ENCODE measurements around the gene ZC3H12C.
"Not testable (repeated sequence)": the region's sequence is repeated elsewhere in the genome, so short reads cannot be mapped to it uniquely, and the experiment has no call there.

ZC3H12C gene

DNA sequence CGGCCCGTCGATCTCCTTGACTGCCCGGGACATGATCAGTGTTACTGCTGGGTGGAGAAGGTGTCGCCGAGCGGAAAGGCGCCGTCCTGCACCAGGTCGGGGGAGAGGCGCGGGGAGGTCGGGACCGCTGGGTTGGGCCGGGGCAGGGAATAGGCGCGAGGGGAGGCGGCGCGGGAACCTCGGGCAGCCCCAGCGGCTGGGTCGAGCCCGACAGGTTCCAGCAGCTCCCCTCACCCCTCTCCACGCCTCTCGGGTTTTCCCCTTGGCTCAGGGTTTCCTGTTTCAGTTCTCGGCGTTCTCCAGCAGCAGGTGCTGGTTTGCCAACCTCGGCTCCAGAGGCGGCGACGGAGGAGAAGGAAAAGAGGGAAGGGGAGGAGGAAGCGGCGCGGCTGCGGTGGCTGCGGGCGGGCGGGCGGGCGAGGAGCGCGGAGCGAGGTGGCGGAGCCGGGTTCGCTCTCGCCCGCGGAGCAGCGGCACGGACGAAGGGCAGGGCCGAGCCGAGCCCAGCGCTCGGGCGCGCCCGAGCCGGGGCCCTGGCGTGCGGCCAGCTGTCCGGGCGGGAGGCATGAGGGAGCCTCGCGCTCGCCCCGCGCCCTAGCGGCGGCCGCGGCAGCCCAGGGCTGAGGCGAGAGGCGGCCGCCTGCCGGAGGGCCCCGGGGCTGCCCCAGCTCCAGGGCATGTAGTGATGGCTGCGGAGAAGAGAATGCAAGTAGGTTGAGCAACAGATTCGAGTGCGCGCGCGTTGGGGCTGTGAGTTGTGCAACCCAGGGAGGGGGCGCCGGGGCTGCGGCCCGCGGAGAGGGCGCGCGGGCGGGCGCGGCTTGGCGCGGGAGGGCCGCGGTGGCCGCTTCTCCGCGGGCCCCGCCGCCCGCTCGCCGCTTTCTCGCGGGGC lies at the start of gene ZC3H12C:
ZC3H12C (plus strand) TSS at position 878 of the 892 bp plus-strand sequence. CDS start 20 bp downstream, outside the sequence.
- Mint-ChIP-seq H3K27ac (peak within 1 kb of the TSS; percentile 49 to 92), H3K9me3 (no peaks in the 10 kb centered on the region), H3K27me3 (peaks cover 42% of the 10 kb centered on the region), H3K4me3 (peak within 1 kb of the TSS; percentile 84 to 92), H3K4me1 (peaks cover 11% of the 10 kb centered on the region)
- ATAC-seq: peak; percentile 87
- DNase-seq: peak; percentile 53

- peaks cover 21% of the 10 kb centered on the region for H3K27me3 Mint-ChIP-seq
- ATAC-seq: no peak
- no peaks in the 10 kb centered on the region for H3K9me3 Mint-ChIP-seq
- H3K4me3 Mint-ChIP-seq: no peak overlapping the region
- no peaks in the 10 kb centered on the region for H3K4me1 Mint-ChIP-seq
- no peak overlapping the region for H3K27ac Mint-ChIP-seq
- no peak for DNase-seq
These were observed 48.8 kb upstream of the ZC3H12C start for GRCh38 chr11:110044226-110044968.

- Mint-ChIP-seq H3K4me1 (no peaks in the 10 kb centered on the region), H3K9me3 (peaks cover 0 to 8% of the 10 kb centered on the region in 2 donors)
- DNase-seq: no peak
These were observed 46.3 kb upstream of the ZC3H12C start for GRCh38 chr11:110046775-110047380.

DNA sequence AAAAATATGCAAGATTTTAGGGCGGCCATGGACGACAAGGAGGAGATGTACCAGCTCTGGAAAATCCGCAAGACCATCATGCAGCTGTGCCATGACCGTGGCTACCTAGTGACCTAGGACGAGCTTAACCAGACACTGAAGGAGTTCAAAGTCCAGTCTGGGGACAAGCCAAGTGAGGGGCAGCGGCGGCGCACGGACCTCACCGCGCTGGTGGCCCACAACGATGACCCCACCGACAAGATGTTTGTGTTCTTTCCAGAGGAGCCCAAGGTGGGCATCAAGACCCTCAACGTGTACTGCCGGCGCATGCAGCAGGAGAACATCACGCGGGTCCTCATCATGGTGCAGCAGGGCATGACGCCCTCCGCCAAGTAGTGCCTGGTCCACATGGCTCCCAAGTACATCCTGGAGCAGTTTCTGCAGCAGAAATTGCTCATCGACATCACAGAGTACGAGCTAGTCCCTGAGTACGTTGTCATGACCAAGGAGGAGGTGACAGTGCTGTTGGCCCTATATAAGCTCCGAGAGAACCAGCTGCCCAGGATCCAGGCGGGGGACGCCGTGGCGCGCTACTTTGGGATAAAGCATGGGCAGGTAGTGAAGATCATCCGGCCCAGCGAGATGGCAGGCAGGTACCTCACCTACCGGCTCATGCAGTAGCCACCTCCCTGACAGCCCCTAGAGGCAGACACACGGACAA lies 43.5 kb upstream of the ZC3H12C start:
- H3K4me3 Mint-ChIP-seq: no peak overlapping the region
- H3K27ac Mint-ChIP-seq: no peak overlapping the region
- DNase-seq (no peak), ATAC-seq (peak; percentile 33)
- no peaks in the 10 kb centered on the region for H3K27me3 Mint-ChIP-seq
- no peaks in the 10 kb centered on the region for H3K4me1 Mint-ChIP-seq
- peaks cover 17 to 22% of the 10 kb centered on the region in 2 donors for H3K9me3 Mint-ChIP-seq

More at GRCh38 chr11:110046775-110047380, 46.3 kb upstream of the ZC3H12C start:
- Mint-ChIP-seq H3K27me3 (peaks cover 16% of the 10 kb centered on the region), H3K4me3 (no peak overlapping the region), H3K27ac (no peak overlapping the region)
- ATAC-seq: no peak

- no peaks in the 10 kb centered on the region for H3K4me1 Mint-ChIP-seq
- DNase-seq (no peak), ATAC-seq (peak; percentile 31)
- no peak overlapping the region for H3K4me3 Mint-ChIP-seq
- H3K9me3 Mint-ChIP-seq: peaks cover 17 to 22% of the 10 kb centered on the region in 2 donors
- H3K27me3 Mint-ChIP-seq: no peaks in the 10 kb centered on the region
- no peak overlapping the region for H3K27ac Mint-ChIP-seq
These were observed 43.0 kb upstream of the ZC3H12C start for GRCh38 chr11:110050201-110050506.

- Mint-ChIP-seq H3K4me1 (no peaks in the 10 kb centered on the region), H3K27ac (no peak overlapping the region), H3K9me3 (peaks cover 17 to 22% of the 10 kb centered on the region in 2 donors), H3K27me3 (no peaks in the 10 kb centered on the region), H3K4me3 (no peak overlapping the region)
- ATAC-seq (no peak), DNase-seq (no peak)
These were observed 39.3 kb upstream of the ZC3H12C start for GRCh38 chr11:110053848-110054414.

DNA sequence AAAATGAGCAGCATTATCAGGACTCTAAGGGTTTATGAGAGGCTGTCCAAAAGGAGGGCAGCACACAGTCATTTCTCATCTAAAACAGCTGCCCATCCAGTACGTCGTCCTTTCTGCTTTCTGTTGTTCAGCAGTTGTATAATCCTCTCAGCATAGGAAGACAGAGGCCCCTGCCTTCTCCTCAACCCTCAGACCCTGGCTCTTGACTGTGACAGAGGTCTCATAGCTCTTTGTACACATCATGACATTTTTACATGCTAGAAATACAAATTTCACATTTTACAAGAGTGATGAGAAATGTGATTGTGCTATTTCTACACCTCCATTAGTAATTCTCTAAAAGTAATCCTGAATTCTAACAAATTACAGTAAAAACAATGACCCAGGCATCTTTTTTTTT lies 36.2 kb upstream of the ZC3H12C start:
- Mint-ChIP-seq H3K9me3 (peaks cover 15 to 17% of the 10 kb centered on the region in 2 donors), H3K4me1 (no peaks in the 10 kb centered on the region), H3K27me3 (peaks cover 8% of the 10 kb centered on the region), H3K4me3 (no peak overlapping the region), H3K27ac (no peak overlapping the region)
- DNase-seq (no peak), ATAC-seq (no peak)

- H3K9me3 Mint-ChIP-seq: no peaks in the 10 kb centered on the region
These were observed 33.3 kb upstream of the ZC3H12C start for GRCh38 chr11:110059706-110060463.

DNA sequence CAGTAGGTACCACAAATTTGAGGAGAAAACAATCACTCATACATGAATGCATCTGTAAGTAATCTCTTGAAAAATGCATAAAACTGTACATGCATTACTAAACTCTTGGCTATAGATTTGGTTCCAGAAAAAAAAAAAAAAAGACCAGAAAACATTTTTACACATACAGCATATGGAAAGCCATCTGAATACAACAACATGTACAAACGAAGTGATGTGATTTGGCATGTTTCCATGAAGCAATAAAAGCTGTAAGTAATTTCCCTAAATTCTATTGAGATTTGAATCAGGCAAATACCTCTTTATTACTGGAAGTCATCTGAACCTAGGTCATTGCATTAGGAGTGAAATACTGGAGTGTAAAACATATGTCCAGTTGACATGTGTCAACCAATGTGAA lies 31.9 kb upstream of the ZC3H12C start:
- peaks cover 8% of the 10 kb centered on the region for H3K27me3 Mint-ChIP-seq
- H3K4me3 Mint-ChIP-seq: no peak overlapping the region
- DNase-seq: no peak
- no peaks in the 10 kb centered on the region for H3K9me3 Mint-ChIP-seq
- H3K27ac Mint-ChIP-seq: no peak overlapping the region
- H3K4me1 Mint-ChIP-seq: no peaks in the 10 kb centered on the region
- ATAC-seq: no peak

More at GRCh38 chr11:110059706-110060463, 33.3 kb upstream of the ZC3H12C start:
- DNase-seq (no peak), ATAC-seq (no peak)
- Mint-ChIP-seq H3K4me3 (no peak overlapping the region), H3K27me3 (peaks cover 8% of the 10 kb centered on the region), H3K27ac (no peak overlapping the region), H3K4me1 (no peaks in the 10 kb centered on the region)

GRCh38 chr11:110062247-110062646 lies 30.9 kb upstream of the ZC3H12C start:
- ATAC-seq (no peak), DNase-seq (no peak)
- Mint-ChIP-seq H3K27me3 (peaks cover 8% of the 10 kb centered on the region), H3K4me1 (no peaks in the 10 kb centered on the region), H3K27ac (no peak overlapping the region), H3K9me3 (no peaks in the 10 kb centered on the region), H3K4me3 (no peak overlapping the region)

DNA sequence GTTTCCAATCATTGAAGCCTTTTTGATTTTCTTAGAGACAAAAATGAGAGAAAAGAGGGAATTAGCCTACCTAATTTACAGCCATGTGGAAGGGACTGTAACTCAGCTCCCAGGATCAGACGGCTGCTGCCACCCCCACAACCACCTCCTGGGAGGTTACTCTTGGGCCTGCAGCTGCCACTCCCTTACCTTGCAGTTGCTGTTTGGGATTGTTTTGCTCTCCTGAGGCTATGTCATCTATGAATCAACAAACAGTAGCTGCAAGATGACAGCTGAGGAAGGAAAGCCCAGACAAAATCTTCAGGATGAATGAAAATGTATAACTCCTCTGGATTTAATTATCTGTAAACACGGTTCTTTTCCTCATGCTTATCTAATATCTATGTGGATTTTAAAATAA lies 28.0 kb upstream of the ZC3H12C start:
- Mint-ChIP-seq H3K4me1 (no peaks in the 10 kb centered on the region), H3K27me3 (peaks cover 12% of the 10 kb centered on the region), H3K4me3 (no peak overlapping the region), H3K9me3 (no peaks in the 10 kb centered on the region), H3K27ac (no peak overlapping the region)
- ATAC-seq (no peak), DNase-seq (no peak)

DNA sequence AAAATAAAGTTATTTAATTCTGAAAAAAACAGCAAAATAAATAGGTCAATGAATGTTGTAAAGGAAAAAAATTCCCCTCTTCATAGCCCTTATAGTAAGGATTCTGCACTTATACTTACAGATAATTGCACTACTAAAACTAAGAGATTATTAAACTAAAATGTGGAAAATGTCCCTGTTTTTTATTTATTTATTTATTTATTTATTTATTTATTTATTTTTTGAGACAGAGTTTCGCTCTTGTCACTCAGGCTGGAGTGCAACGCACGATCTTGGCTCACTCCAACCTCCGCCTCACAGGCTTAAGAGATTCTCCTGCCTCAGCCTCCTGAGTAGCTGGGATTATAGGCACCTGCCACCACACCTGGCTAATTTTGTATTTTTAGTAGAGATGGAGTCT lies 25.2 kb upstream of the ZC3H12C start:
- ATAC-seq, H3K4me1 Mint-ChIP-seq, H3K9me3 Mint-ChIP-seq, H3K4me3 Mint-ChIP-seq, H3K27ac Mint-ChIP-seq, DNase-seq, H3K27me3 Mint-ChIP-seq: not testable (repeated sequence)

DNA sequence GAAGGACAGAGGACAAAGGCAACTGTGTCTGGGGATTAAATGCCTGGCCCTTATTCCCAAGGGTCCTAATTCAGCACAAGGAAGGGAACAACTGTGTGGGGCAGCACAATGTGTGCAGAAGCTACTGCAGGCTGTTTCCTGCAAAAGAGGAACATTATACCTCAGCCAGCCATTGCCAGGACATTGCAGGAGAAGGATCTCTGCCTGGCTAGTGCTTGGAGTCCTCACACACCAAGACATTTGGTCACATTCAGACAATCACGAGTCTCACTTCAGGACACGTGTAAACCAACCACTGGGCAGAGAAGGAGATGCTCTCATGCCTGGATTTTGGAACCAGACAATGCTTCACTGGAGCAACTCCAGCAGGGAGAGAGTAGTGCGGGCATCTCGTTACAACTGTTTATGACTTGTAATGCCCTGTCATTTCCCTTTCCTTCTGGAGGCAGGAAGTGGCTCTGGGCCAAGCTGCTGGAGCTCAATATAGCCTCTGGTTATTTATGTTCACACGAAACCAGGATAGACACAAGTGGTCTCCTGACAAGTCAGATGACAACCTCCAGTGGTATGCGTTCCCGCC lies 23.9 kb upstream of the ZC3H12C start:
- no peak for ATAC-seq
- Mint-ChIP-seq H3K4me1 (no peaks in the 10 kb centered on the region), H3K27ac (no peak overlapping the region), H3K27me3 (peaks cover 9% of the 10 kb centered on the region), H3K9me3 (no peaks in the 10 kb centered on the region), H3K4me3 (no peak overlapping the region)
- DNase-seq: no peak

GRCh38 chr11:110070176-110070575 lies 23.0 kb upstream of the ZC3H12C start:
- H3K27me3 Mint-ChIP-seq: peaks cover 12% of the 10 kb centered on the region
- no peak for ATAC-seq
- H3K4me3 Mint-ChIP-seq: no peak overlapping the region
- H3K4me1 Mint-ChIP-seq: no peaks in the 10 kb centered on the region
- DNase-seq: no peak
- H3K27ac Mint-ChIP-seq: no peak overlapping the region
- no peaks in the 10 kb centered on the region for H3K9me3 Mint-ChIP-seq

All from stimulated activated naive CD8-positive, alpha-beta T cell treated with anti-CD3 and anti-CD28 coated beads, Interleukin-15, amount 100 ng/mL, for 72 hours (primary cell).